HG03139 (cell line): ENCODE measurements around the gene TRIM66.

Source experiments
- ATAC-seq: cut with Tn5 transposase; IDR thresholded peaks from one replicate; pipeline ENCODE4 v1.9.1; 2021; ENCODE audit not compliant: unreplicated experiment

TRIM66 gene

DNA sequence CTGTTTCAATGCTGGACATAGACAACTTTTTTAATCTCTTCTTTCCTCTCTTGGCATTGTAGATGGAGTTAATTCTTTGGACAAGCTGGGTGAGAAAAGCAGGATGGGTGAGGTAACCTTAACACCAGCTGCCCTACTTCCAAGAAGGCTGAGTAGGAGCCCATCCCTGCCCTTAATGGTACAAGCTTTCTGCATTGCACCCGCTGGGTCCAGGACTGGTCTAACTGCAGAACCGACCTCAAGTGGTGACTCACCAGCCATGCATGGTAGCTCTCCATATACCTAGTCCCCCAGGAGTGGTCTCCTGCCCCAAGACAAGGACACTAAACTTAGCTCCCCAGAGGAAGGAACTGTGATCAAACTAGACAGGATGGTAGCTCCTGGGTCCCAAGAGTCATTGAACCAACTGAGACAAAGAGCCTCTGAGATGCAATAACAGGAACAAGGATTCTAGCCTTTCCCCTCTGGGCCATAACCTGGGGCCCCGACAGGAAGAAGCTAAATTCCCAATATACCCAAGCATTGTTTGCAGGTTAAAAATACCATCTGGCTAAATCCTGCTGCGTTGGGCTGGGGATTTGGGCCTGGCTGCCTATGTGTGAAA lies 32.3 kb upstream of the TRIM66 start:
- no peak for ATAC-seq

- ATAC-seq, result no peak
These were observed 31.4 kb upstream of the TRIM66 start for GRCh38 chr11:8713760-8714454.

- no peak for ATAC-seq
These were observed 30.0 kb upstream of the TRIM66 start for GRCh38 chr11:8712506-8712905.

- ATAC-seq, result no peak
These were observed 29.5 kb upstream of the TRIM66 start for GRCh38 chr11:8711895-8712442.

DNA sequence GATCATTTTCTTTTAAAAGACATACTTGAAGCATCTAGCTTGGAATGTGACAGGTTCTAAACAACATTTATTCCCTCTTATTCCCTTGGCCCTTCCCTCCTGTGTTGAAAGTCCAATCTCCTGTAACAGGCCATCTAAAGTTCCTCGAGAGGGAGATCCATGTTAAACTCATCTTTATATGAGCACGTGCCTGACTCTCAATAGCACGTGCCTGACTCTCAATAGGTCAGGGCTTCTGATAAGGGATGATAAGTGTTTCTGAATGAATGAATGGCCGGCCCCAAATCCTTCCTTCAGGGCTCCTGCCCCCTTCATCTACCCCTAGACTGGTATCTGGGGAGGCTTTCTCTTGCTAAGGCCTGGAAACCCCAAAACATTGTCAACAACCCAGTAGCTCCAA lies 27.3 kb upstream of the TRIM66 start:
- no peak for ATAC-seq

- no peak for ATAC-seq
These were observed 26.7 kb upstream of the TRIM66 start for GRCh38 chr11:8709002-8709672.

DNA sequence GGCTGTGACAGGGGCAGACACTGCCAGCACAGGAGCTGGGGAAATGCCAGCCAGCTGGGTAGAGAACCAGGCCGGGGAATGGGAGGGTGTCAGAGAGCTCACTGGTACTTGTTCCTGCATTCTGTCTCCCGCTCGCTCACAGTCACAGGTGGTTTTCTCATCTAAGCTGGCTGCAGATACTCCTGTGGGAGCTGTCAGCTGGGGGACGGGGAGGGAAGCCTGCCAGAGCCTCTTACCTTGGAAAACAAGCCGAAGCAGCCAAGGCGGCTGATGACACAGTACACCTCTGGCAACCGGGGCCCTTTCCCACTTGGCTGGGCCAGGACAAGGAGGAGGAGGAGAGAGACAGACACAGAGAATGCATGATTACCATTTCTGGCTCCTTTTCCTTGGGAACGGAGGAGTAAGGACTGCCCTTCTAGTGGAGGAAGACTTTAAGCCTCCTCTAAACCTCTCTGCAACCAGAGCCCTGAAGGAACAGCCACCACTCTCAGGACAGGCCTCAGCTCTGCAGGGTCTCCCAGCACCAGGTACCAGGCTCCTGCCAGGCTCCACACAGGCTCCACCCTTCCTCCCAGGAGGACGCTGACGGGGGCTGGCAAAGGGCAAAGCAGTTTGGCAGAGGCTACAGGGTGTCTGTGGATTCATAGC lies 25.2 kb upstream of the TRIM66 start:
- ATAC-seq, result no peak

GRCh38 chr11:8706673-8707432 lies 24.4 kb upstream of the TRIM66 start:
- no peak for ATAC-seq

GRCh38 chr11:8705146-8705545 lies 22.7 kb upstream of the TRIM66 start:
- no peak for ATAC-seq

GRCh38 chr11:8704136-8704535 lies 21.7 kb upstream of the TRIM66 start:
- no peak for ATAC-seq

DNA sequence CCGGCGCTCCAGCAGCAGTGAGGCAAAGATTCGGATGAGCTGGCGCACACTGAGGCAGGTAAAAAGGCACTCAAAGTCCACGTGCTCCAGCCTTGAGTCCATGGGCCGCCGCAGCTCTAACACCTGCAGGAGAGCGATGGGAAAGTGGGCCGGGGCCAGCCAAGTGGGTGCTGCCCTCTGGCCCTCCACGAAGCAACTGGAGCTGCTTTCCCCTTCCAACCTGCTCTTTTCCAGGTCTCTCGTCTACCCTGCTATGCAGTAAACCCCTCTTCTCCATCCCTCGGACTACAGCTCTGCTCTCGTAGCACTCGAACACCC lies 20.1 kb upstream of the TRIM66 start:
- ATAC-seq, result no peak

DNA sequence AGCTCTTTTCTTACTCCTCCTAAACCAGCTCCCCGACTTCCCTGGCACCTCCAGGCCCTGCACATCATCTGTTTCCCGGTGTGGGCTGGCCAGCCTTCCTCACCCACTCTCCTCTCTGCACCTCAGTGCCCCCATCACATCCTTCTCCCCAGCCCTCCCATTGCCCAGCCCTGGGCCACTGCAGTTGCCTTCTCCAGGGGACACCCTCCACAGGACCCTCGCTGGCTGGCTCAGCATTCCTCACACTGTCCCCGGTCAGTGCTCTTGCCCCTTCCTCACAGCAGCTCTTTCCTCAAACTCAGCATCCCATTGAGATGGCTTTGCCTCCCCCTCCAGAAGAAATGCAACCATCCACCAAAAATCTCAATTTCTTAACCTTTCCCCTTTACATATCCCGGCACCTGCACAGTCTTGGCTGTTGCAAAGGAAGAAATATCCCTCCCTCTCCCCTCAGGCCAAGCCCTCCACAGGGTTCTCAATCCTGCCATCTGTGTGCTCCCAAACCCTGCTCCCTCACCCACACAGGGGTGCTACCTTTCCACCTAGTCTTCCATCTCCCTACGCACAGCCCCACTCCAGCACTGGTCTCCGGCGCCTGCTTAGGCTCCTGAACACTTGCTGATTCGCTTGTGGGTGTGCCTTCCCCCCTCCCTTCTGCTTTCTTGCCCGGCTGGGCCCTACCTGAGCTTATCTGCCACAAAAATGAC lies 19.6 kb upstream of the TRIM66 start:
- ATAC-seq, result no peak

- ATAC-seq, result no peak
These were observed 17.4 kb upstream of the TRIM66 start for GRCh38 chr11:8699903-8700302.

DNA sequence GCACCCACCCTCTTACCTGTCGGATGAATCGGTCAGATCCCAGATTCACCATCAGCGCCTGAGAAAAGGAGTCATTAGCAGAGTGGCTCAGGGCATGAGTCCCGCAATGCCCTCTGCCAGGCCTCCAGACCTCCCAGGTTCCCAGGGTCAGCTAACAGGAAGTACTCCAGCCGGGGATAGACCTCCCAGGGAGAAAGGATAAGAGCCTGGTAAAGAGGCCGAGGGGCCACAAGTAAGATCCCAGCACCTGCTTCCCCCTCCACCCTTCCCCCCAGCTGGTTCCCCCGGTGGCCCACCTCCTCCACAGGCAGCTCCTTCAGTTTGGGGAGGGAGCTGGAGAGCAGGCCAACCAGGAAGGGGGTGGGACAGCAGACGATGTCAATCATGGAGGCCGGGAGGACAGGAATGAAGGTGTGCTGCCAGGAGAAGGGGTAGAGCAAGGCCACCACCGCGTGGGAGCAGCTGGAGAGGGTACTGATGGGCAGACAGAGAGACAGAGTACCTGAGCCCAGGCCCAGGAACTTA lies 16.5 kb upstream of the TRIM66 start:
- ATAC-seq, result no peak

DNA sequence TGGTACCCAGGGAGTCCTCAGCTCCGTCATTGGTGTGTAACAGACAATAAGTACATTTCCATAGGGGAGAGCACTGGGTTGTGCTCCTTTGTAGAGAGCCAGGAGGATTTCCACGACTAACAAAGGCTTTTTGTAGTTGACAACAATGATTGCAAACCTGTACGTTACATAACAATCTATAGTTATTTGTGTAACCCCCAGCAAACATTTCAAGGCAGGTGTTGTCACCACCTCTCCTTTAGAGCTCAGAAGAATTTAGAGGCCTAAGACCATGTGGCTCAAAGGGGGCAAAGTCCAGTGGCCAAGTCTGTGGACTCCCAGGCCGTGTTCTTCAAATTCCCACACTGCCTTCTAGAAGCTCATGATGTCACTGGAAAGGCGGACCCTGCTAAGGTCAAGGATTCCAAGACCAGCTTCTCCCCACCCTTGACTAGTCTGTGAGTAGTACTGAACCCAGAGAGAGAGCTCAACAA lies 15.9 kb upstream of the TRIM66 start:
- ATAC-seq, result no peak

DNA sequence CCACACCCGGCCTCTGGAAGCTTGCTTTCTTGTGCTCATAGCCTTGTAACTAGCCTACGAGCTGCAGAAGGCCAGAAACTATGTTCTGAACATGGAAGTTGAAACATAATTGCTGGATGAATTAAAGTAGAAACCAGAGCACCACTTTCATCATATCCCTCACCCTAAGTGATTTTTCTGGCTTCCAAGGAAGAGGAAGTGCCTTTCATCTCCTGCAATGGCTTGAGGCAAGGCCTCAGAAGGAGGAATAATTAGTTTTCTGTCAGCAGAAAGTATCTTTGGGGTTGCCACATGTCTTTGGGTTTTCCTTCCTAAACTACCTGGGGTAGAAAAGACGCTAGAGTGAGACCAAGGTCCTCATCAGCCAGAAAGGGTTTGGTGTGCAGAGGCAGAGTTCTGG lies 14.6 kb upstream of the TRIM66 start:
- no peak for ATAC-seq

DNA sequence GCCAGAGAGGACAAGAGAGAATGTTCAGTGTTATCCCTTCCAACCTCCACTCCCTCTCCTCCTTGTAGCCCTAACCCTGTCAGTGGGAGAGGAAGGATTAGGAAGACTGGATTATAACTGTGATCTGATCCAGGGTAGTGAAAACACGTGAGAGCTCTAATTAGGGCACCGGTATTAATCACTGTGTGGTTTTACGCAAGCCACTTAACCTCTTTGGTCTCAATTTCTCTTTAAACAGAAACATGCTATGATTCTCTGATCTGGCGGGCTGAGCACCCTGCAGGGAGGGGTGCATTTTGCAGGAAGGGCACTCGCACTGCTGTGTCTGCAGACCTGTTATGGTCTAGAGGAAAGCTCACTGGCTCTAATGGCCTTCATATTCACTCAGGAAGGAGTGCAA lies 11.7 kb upstream of the TRIM66 start:
- ATAC-seq, result no peak

DNA sequence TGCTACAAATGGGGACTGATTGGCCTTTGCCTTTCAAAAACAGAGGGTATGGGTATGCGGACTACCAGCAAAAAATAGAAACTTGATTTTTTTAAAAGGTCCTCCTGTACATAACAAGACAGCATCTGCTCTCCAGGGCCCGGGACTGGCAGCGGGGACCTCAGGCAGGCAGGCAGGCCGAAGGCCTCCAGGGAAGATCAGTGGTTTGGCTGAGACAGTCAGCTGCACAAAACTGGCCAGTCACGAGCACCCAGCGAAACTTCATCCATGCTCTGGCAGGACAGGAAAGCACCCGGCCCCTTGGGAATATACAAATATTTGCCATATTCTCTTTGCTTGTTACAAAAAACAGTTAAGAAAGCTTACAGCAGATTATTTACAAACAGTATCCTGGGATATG lies 11.1 kb upstream of the TRIM66 start:
- ATAC-seq, result no peak

- no peak for ATAC-seq
These were observed 10.6 kb upstream of the TRIM66 start for GRCh38 chr11:8693010-8693551.

GRCh38 chr11:8692417-8692816 lies 10.0 kb upstream of the TRIM66 start:
- no peak for ATAC-seq
